Dermis blood vessel endothelial cell (primary cell): ENCODE measurements around the gene A4GALT. TPM values are rescaled to one million over a fixed set of nuclear protein-coding genes. Genes with fewer than 3 reads are reported as not detected.
"Not testable (repeated sequence)": the region's sequence is repeated elsewhere in the genome, so short reads cannot be mapped to it uniquely, and the experiment has no call there.

Experiments
- DNase-seq: peaks from one replicate; pipeline ENCODE4 v3.0.0; 2010
- total RNA-seq: library from RNA; depleted of rRNA; stranded (reverse); fragments of >200 nt; gene quantifications from 2 replicates; pipeline ENCODE4 v1.2.3, GENCODE V29; 2014

The A4GALT gene, protein sequence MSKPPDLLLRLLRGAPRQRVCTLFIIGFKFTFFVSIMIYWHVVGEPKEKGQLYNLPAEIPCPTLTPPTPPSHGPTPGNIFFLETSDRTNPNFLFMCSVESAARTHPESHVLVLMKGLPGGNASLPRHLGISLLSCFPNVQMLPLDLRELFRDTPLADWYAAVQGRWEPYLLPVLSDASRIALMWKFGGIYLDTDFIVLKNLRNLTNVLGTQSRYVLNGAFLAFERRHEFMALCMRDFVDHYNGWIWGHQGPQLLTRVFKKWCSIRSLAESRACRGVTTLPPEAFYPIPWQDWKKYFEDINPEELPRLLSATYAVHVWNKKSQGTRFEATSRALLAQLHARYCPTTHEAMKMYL
- 52.5 and 60.2 TPM in 2 replicates for total RNA-seq

DNA sequence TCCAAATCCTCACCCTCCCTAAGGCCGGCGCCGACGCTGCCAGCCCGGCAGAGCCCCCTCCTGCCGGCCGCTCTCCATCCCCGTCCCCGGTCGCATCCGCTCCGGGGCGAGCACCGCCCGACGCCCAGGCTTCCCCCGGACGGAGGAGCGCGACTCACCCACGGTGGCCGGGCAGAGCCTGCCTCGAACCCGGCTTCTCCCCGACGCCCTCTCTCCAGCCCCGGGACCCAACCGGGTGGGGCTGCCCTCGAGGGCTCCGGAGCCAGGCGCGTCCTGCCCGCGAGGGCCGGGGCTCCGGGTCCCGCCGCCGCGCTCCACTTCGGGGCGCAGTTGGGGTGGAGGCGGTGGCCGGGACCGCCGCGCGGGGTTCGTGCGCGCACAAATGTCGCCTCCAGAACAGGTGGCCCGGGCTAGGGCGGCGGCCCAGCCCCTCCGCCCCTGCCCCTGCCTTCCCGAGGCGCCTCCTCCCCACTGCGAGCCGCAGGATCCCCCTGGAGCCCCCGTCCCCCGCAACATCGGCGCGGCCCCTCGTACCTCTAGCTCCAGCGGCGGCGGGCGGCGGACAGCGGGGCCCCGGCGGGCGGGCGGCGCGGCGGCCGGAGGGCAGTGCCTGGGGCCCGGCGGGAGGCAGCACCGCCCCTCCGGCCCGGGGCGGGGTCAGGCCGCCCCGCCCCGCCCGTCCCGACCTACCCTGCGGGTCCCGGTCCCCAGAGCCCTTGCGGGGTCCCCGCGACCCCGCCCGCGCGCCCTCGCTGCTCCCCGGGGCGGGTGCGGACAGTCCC lies at the start of gene A4GALT:
TSS of gene A4GALT (minus strand) at position 608 of the 782 bp plus-strand sequence. CDS start 26,919 bp downstream, outside the sequence.
- peak; percentile 38 for DNase-seq

DNA sequence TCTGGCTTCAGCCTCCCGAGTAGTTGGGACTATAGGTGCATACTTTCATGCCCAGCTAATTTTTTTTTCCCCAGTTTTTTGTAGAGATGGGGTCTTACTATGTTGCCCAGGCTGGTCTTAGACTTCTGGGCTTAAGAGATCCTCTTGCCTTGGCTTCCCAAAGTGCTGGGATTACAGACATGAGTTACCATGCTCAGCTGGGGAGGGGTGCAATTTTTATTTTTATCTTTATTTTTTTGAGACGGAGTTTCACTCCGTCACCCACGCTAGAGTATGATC lies 49.7 kb upstream of the A4GALT start:
- DNase-seq, result no peak

DNA sequence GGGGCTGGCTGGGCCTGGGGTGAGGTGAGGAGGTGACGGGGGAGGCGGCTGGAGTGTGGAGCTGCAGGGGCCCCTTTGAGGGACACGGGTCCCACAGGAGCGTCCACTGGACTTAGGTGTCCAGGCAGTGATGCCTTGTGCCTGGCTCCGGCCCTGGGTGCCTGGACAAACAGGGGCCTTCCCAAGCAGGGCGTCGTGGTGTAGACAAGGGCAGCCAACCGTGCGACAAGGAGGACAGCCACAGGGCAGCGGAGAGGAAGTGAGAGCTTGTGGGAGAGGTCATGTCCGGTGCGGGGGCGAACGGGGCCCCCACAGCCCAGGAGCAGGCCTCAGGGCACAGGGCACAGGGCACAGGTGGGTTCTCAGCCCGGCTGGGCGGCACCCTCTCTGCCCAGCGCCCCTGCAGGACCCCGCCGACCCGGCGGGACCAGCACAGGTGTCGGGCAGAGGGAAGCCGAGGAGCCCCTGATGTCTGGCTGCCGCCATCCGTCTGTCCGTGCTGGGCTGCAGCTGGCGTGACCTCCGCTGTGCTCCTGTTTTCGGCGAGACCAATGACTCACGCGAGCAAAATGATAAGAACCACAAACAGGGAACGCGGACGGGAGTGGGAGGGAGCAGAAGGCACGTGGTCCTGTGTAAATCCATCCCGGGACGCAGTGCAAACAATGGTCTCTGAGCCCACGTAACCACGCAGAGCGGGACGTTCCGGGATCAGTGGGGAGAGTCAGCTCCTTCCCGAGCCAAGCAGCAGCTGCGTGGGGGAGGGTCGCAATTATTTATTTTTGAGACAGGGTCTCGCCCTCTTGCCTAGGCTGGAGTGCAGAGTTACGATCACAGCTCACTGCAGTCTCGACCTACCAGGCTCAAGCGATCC lies 49.1 kb upstream of the A4GALT start:
- peak; percentile 69 for DNase-seq

DNA sequence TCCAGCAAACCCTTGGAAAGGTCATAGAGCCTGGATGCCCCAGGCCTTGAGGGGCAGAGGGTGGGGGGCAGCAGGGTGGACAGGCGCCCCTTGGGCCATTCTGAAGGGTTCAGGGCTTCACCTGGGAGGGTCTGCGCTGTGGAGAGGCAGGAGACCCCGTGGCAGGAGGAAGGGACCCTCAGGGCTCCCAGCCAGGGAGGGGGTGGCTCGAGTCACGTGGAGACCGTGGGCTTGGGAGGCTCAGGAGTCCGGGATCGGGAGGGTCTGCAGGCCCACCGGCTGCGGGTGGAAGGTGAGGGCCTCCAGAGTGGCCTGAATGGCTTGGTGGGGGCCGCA lies 48.5 kb upstream of the A4GALT start:
- DNase-seq, result no peak

DNA sequence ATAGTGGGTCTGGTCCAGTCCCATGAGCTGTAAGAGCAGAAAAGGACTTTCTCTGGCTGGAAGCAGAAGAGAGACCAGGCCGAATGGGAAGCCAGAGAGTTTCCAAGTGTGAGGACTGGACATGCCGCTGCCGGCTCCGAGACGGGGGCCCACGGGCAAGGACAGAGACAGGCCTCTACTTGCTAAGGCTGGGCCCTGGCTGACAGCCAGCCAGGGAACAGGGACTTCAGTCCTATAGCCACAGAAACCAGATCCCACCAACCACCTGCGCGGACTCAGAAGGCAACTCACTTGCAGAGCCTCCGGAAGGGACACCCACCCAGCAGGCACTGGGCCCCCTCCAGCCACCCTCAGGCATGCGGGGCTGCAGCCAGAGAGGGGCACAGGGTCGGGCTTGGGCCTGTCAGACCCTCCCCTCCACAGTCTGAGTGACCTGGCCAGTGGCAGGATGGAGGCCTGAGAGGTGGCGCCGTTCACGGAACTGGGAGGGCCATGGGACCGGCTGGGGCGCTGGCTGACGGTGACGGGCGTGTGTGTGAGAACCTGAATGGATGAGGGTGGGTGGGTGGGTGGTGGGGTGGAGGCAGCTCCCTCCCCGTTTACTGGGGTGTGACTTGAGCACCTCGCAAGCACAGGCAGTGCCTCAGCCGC lies 47.8 kb upstream of the A4GALT start:
- no peak for DNase-seq

DNA sequence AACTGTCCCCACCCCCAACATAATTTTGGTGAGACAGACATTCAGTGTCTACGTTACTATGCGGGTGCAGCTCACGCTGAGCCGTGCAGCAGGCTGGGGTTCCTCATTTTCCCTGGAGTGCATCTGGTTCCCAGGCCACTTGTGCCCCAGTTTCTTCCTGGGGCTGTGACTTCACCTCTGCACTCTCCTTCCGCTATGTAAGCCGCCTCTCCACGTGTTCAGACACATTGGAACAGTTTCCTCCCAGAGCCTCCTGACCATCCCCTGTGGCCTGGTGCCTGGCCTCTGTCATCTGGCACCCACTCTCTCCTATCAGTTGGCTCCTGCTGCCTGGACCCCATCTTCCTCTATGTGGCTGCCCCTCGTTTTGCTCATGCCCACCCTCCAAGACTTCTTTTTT lies 46.2 kb upstream of the A4GALT start:
- DNase-seq, result no peak

DNA sequence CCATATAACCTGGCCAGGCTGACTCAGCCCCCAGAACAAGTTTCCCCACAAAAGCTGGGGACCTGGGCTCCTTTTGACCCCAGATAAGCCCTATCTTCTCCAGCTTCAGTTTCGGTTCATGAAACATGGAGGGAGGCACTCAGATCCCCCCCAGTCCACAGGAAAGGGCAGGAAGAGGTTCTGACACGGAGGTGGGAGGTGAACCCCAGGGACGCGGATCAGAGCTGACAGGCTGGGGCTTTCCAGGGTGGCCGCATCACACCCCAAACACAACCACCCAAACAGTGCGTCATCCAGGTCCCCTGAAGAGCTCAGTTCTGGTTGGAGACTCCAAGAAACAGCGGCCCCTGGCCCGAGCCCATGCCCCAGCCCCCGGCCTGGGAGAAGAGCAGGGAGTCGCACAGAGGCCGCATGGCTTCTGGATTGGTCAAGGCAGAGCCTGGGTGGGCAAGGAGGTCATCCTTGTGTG lies 44.3 kb upstream of the A4GALT start:
- DNase-seq, result no peak

DNA sequence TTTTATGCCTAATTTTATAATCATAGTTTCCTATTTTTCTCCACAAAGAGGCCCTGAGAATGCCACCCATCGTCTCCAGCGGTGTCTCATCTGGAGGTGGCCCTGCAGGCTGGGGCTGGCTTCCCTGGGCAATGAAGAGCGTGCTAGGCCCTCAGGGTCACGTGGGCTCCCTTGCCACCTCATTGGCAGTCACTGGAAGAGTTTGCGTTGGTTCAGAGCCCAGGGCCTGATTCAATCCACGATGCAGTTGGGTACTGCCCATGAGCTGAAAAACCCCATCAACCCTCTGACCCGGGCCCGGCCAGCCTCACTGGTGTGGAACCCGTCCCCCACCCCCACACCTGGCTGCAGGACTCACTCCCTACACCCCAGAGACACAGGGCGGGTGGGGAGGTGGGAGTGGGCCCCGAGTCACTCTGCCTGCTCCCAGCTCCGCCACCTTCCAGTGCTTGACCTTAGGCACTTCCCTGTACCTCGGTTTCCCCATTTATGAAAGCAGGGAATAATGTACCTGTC lies 43.4 kb upstream of the A4GALT start:
- DNase-seq, result no peak

DNA sequence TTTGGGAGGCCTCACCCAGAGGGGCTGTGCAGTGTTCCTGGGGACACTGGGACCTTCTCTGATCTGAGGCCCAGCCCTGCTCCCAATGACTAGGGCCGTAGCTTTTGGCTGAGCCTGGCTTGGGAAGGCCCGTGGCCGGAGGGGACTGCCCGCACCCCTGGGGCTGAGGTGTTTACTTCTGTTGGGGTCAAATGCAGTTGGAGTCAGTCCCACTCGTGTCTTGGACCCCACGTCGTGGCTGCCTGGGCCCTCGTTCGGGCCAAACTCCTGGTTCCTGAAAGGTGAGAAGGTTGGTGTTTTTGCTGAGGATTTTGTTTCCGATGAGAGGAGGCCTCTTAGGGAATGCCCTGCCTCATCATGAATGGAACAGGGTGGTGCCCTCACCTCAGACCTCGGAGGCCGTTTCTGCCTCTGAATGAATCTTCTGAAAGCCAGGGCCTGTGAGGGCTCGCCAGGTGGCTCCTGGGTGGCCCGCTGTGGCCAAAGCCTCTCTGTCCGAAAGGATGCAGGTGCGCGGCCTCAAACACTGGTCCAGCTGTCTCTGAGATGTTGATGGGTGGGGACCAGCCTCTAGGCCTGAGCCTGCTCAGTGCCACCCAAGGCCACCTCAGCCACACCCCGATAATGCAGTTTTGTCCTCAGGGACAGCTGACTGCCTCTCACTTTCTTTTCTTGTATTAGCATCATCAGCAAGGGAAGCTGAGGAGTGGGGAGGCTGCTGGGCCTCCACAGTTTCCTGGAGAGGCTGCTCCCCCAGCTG lies 40.3 kb upstream of the A4GALT start:
- no peak for DNase-seq

DNA sequence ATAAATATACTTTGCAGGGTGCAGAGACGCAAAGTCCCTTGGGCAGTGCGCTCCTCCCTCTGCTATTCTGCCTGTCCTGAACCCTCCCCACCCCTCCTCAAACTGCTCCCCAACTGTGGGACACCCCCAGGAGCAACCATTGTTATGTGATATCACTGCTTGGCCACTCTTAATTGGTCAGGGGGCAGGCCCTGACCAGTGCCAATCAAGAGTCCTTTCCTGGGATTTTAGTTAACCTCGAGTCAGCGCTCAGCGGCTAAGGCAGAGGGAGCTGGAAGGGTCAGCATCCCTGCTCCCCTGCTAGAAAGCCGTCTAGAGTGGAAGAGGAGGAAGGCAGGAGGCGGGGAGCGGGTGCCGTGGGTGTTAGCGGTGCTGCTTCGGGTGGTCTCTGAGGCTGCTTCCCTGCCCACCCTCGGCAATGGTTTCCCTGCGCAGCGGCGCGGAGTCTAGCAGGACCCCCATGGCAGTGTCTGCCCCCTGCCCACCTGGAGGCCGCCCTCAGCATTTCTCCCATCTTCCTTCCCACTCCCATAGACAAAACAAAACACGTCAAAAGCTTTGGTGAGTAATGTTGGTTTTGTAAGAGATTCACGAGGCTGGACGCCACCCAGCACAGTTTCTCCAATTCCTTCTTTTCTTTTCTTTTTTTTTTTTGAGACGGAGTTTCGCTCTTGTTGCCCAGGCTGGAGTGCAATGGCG lies 38.4 kb upstream of the A4GALT start:
- DNase-seq, result no peak

DNA sequence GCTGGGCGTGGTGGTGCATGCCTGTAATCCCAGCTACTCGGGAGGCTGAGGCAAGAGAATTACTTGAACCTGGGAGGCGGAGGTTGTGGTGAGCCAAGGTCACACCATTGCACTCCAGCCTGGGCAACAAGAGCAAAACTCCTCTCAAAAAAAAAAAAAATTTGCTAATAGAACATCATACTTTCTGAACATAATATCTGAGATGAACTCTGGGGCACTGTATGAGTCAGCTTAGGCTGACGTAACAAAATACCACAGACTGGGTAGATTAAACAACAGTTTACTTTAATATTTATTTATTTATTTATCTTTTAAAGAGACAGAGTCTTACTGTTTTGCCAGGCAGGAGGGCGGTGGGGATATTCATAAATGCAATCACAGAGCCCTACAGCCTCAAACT lies 34.9 kb upstream of the A4GALT start:
- peak; percentile 78 for DNase-seq

DNA sequence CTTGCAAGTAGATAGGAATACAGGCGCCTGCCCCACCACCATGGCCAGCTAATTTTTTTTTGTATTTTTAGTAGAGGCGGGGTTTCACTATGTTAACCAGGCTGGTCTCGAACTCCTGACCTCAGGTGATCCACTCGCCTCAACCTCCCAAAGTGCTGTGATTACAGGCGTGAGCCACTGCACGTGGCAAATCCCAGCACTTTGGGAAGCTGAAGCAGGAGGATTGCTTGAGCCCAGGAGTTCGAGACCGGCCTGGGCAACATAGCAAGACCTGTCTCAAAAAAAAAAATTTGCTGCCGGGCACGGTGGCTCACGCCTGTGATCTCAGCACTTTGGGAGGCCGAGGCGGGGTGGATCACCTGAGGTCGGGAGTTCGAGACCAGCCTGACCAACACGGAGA lies 34.5 kb upstream of the A4GALT start:
- not testable (repeated sequence) for DNase-seq

DNA sequence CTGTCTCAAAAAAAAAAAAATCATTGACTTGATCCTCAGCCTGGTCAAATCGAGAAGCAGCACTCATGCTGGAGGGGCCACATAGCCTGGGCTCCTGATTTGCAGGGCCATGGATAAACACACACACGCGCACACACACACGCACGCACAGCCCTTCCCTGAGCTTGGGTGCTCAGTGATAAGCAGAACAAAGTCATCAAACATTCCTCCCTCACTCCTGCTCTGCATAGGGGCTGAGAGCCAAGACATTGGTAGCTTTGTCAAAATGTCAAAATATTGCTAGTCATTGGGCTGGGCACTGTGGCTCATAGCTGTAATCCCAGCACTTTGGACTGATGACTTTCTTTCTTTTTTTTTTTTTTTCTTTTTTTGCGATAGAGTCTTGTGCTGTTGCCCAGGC lies 34.0 kb upstream of the A4GALT start:
- DNase-seq, result no peak

DNA sequence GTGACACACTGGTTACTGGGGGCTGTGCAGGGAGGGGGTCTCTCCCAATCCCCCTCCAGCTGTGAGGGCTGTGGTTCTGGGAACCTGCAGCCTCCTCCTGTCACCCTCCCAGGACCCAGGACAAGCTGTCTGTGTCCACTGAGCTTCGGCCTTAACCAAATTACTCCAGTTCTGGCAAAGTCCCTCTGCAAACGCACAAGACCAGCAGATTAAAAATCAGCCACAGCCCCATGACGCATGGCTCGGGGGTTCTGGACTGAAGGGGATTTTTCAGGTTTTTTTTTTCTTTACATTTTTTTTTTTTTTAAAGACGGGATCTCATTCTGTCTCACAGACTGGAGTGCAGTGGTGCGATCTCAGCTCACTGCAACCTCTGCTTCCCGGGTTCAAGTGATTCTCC lies 32.2 kb upstream of the A4GALT start:
- DNase-seq, result no peak

DNA sequence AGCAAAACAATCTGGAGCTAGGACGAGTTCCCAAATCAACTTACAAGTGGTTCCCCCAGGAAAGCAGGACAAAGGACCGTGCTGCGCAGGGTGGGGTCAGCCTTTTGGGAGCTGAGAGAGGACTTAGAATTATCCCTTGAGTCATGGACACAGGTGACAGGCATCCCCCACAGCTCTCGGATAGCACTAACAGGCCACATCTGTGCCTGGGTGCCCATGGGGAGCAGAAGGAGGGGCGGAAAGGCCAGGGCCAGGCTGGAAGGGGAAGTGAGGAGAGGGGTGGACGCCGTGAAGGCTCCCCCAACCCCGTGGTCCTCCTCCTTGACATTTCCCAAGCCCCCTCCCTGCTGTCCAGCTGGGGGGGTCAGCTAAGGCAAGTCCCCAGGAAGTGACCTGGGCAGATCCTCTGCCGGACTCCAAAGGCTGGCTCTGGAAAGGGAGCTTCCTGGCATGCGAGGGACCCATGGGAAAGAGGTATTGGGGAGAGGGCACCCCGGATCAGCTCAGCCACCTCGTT lies 31.6 kb upstream of the A4GALT start:
- no peak for DNase-seq

DNA sequence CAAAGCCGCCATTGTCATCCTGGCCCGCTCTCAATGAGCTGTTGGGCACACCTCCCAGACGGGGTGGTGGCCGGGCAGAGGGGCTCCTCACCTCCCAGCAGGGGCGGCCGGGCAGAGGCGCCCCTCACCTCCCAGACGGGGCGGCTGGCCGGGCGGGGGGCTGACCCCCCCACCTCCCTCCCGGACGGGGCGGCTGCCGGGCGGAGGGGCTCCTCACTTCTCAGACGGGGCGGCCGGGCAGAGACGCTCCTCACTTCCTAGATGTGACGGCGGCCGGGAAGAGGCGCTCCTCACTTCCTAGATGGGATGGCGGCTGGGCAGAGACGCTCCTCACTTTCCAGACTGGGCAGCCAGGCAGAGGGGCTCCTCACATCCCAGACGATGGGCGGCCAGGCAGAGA lies 29.8 kb upstream of the A4GALT start:
- not testable (repeated sequence) for DNase-seq

DNA sequence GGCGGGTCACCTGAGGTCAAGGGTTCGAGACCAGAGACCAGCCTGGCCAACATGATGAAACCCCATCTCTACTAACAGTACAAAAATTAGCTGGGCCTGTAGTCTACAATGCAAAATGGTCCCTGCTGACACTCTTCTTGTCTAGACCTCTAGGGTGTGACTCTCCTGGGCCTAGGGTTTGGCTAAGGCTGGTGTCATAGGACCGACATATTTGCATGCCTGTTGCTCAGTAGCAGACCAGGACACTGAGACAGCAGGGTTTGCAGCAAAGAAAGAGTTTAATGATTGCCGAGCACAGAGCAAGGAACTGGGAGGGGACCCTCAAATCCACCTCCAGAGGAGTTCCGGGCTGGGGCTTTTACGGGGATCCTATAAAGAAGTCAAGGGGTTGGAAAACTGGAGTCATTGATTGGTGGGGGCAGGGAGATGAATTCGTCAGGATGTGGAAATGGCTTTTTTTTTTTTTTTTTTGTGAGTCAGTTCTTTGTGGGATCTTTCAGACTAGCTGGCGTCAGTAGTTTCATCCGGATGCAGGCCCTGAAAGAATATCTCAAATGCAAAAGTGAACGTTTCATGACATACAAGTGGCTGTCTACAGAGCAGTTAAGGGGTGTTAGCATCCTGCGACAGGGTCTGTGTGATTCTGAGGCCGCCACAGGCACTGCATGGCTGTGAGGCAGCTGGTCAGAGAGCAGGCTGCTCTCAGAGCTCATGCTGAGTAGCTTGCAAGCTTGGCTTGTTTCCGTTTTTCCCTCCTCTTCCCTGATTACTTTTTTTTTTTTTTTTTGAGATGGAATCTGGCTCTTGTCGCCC lies 27.2 kb upstream of the A4GALT start:
- peak; percentile 73 for DNase-seq

DNA sequence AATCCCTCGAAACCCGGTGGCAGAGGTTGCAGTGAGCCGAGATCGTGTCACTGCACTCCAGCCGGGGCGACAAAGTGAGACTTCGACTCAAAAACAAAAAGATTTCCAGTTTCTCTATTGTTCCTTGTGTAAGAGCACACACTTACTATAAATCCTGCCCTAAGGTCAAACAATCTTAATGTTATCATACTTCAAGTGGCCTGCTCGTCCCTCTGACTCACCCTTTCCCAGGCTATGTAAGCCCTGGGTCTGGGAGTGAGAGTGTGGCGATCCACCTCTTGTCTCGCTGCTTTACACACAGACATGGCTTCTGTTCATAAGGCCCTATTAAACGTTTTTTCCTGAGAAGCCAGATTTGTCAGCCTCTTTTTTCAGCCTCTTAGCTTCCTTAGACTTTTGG lies 24.4 kb upstream of the A4GALT start:
- peak; percentile 78 for DNase-seq

DNA sequence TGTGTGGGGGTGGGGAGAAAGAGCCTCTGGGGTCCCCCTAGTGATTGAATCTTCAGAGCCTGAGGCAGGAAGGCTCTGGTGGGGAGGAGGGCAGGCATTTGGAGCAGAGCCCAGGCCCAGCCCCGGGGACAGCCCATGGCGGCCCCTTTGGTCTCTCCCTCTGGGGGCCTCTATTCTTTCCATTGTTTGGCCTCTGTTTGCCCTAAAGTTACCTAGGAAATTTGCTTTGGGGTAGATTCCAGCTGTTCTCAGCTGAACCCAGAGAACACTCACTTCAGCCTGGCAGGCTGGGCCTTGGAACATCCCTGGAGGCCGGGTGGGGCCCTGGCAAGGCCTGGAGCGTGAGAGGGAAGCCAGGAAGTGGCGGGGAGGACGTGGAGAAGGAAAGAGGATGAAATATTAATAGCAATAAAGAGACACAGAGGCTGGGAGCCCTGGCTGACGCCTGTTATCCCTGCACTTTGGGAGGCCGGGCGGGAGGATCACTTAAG lies 22.9 kb upstream of the A4GALT start:
- peak; percentile 65 for DNase-seq

DNA sequence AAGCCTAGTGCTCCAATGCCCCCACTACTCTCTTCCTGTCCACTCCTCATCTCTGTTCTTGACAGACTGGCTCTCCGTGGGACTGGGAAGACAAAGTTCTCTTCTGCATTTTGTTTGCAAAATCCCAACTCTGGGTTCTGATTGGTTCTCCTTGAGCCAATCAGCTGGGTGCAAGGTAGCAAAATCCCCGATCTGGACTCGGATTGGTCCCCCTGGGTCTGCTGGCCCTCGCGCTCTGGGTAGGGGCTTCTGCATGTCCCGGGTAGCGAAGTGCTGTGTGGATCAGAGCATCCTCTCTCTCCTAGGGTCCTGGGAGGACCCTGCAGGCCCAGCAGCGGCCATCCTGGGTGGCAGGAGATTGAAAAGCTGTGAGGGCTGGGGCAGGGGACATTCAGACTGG lies 22.3 kb upstream of the A4GALT start:
- no peak for DNase-seq
